H9 (cell line): ENCODE results near the gene PLAAT1. TPM values are rescaled to one million over a fixed set of nuclear protein-coding genes. Genes with fewer than 3 reads are reported as not detected.
A peak's percentile ranks its signal among the peaks of the same experiment; 100 is the strongest.

ENCODE experiments used
- DNase-seq: peaks from one replicate; pipeline ENCODE4 v3.0.0-alpha.2; 2017
- H2AFZ ChIP-seq: one replicate; pipeline ENCODE4 v1.6.1; 2013; ENCODE audit warnings: mild to moderate bottlenecking, low read length, control low read depth, moderate library complexity
- H2AK5ac ChIP-seq: 2 replicates; pipeline ENCODE4 v1.6.1; 2013; ENCODE audit warnings: low read length, control low read depth, mixed read lengths; ENCODE audit not compliant: insufficient read length
- H2BK120ac ChIP-seq: one replicate; pipeline ENCODE4 v1.6.1; 2013; ENCODE audit warnings: low read depth, mild to moderate bottlenecking, low read length, control low read depth, inconsistent platforms; ENCODE audit not compliant: poor library complexity, severe bottlenecking
- H2BK12ac ChIP-seq: 2 replicates; pipeline ENCODE4 v1.6.1; 2013; ENCODE audit warnings: low read length, control low read depth, mixed read lengths, low read depth; ENCODE audit not compliant: insufficient read length
- H2BK15ac ChIP-seq: 2 replicates; pipeline ENCODE4 v1.6.1; 2013; ENCODE audit warnings: low read depth, low read length, control low read depth
- H2BK20ac ChIP-seq: one replicate; pipeline ENCODE4 v1.6.1; 2013; ENCODE audit warnings: low read depth, mild to moderate bottlenecking, low read length, control low read depth, inconsistent platforms; ENCODE audit not compliant: poor library complexity, severe bottlenecking
- H2BK5ac ChIP-seq: 2 replicates; pipeline ENCODE4 v1.6.1; 2013; ENCODE audit warnings: low read length, control low read depth, mixed read lengths; ENCODE audit not compliant: insufficient read length
- H3K14ac ChIP-seq: 2 replicates; pipeline ENCODE4 v1.6.1; 2013; ENCODE audit warnings: low read length, control low read depth; ENCODE audit not compliant: insufficient read depth
- H3K18ac ChIP-seq: 2 replicates; pipeline ENCODE4 v1.6.1; 2013; ENCODE audit warnings: low read depth, mild to moderate bottlenecking, mixed read lengths, low read length, control low read depth; ENCODE audit not compliant: insufficient read length
- H3K23ac ChIP-seq: 2 replicates; pipeline ENCODE4 v1.6.1; 2013; ENCODE audit warnings: low read length, control low read depth, mixed read lengths, low read depth; ENCODE audit not compliant: insufficient read length
- H3K23me2 ChIP-seq: 2 replicates; pipeline ENCODE4 v1.6.1; 2013; ENCODE audit warnings: low read depth, mild to moderate bottlenecking, mixed read lengths, low read length, control low read depth; ENCODE audit not compliant: insufficient read length, poor library complexity, severe bottlenecking
- H3K27ac ChIP-seq: 2 replicates; pipeline ENCODE4 v1.5.1; 2013; ENCODE audit warnings: low read length, control low read depth, mixed read lengths, low read depth; ENCODE audit not compliant: insufficient read length
- H3K27me3 ChIP-seq: 2 replicates; pipeline ENCODE4 v1.6.1; 2013; ENCODE audit warnings: low read length, control low read depth, inconsistent platforms; ENCODE audit not compliant: insufficient read depth
- H3K4ac ChIP-seq: 2 replicates; pipeline ENCODE4 v1.6.1; 2013; ENCODE audit warnings: low read depth, mild to moderate bottlenecking, control low read depth, inconsistent platforms, low read length, moderate library complexity
- H3K4me1 ChIP-seq: 2 replicates; pipeline ENCODE4 v1.6.1; 2013; ENCODE audit warnings: low read length, control low read depth, inconsistent platforms; ENCODE audit not compliant: insufficient read depth
- H3K4me2 ChIP-seq: 2 replicates; pipeline ENCODE4 v1.6.1; 2013; ENCODE audit warnings: low read length, control low read depth, mixed read lengths; ENCODE audit not compliant: insufficient read length, insufficient read depth
- H3K56ac ChIP-seq: 2 replicates; pipeline ENCODE4 v1.6.1; 2013; ENCODE audit warnings: low read depth, mild to moderate bottlenecking, mixed read lengths, low read length, control low read depth; ENCODE audit not compliant: insufficient read length
- H3K79me1 ChIP-seq: 2 replicates; pipeline ENCODE4 v1.6.1; 2013; ENCODE audit warnings: low read depth, mild to moderate bottlenecking, moderate library complexity, low read length, control low read depth, inconsistent platforms; ENCODE audit not compliant: insufficient read depth, poor library complexity, severe bottlenecking
- H3K79me2 ChIP-seq: 2 replicates; pipeline ENCODE4 v1.6.1; 2013; ENCODE audit warnings: low read length, control low read depth, inconsistent platforms; ENCODE audit not compliant: insufficient read depth
- H3K9ac ChIP-seq: 2 replicates; pipeline ENCODE4 v1.6.1; 2013; ENCODE audit warnings: low read length, control low read depth, mixed read lengths; ENCODE audit not compliant: insufficient read length; ENCODE audit errors: extremely low read depth
- H3K9me3 ChIP-seq: one replicate; pipeline ENCODE4 v1.6.1; 2013; ENCODE audit warnings: low read depth, low read length, inconsistent platforms; ENCODE audit not compliant: control insufficient read depth
- H3T11ph ChIP-seq: one replicate; pipeline ENCODE4 v1.6.1; 2013; ENCODE audit warnings: mild to moderate bottlenecking, low read length, control low read depth, inconsistent platforms
- H4K20me1 ChIP-seq: one replicate; pipeline ENCODE4 v1.6.1; 2013; ENCODE audit not compliant: control insufficient read depth, insufficient read length, insufficient read depth
- H4K5ac ChIP-seq: 2 replicates; pipeline ENCODE4 v1.6.1; 2013; ENCODE audit warnings: low read depth, mild to moderate bottlenecking, mixed read lengths, low read length, control low read depth; ENCODE audit not compliant: insufficient read length
- H4K8ac ChIP-seq: replicated peaks from 2 replicates; pipeline ENCODE4 v1.6.1; 2013; ENCODE audit warnings: low read length, control low read depth, mixed read lengths, low read depth; ENCODE audit not compliant: insufficient read length
- H4K91ac ChIP-seq: 2 replicates; pipeline ENCODE4 v1.6.1; 2013; ENCODE audit warnings: low read depth, mild to moderate bottlenecking, moderate library complexity, mixed read lengths, low read length, control low read depth; ENCODE audit not compliant: insufficient read length
- H3K27ac Mint-ChIP-seq, 3 experiments: 2 replicates in 2 of 3; 3 replicates in 1 of 3; pipeline ENCODE4 v1.8.0; 2020 to 2021; ENCODE audit warnings: mixed read lengths in 3 of 3, mild to moderate bottlenecking in 1 of 3, moderate library complexity in 1 of 3
- H3K27me3 Mint-ChIP-seq: 2 replicates; pipeline ENCODE4 v1.8.0; 2021; ENCODE audit warnings: low read depth, mild to moderate bottlenecking, moderate library complexity, mixed read lengths
- H3K36me3 Mint-ChIP-seq, 3 experiments: 2 replicates in 2 of 3; 3 replicates in 1 of 3; pipeline ENCODE4 v1.8.0; 2020 to 2021; ENCODE audit warnings: low read depth in 3 of 3, mixed read lengths in 3 of 3; ENCODE audit not compliant: insufficient read depth in 1 of 3
- H3K4me1 Mint-ChIP-seq, 2 experiments: 2 replicates each; pipeline ENCODE4 v1.8.0; 2020; ENCODE audit warnings: mixed read lengths in 2 of 2
- H3K4me3 Mint-ChIP-seq, 2 experiments: 2 replicates in 1 of 2; 3 replicates in 1 of 2; pipeline ENCODE4 v1.8.0; 2020 to 2021; ENCODE audit warnings: mild to moderate bottlenecking in 2 of 2, mixed read lengths in 2 of 2, moderate library complexity in 1 of 2
- H3K9me3 Mint-ChIP-seq, 2 experiments: 2 replicates in 1 of 2; 3 replicates in 1 of 2; pipeline ENCODE4 v1.8.0; 2020; ENCODE audit warnings: mild to moderate bottlenecking in 2 of 2, mixed read lengths in 2 of 2, moderate library complexity in 1 of 2
- WGBS: extraction: QIAGEN DNeasy Blood & Tissue Kit; methylation state at CpG from one replicate; pipeline ENCODE4 v1.1.7; 2013; ENCODE audit warnings: missing lambda C conversion rate, low lambda C conversion rate, mixed read lengths; ENCODE audit not compliant: insufficient read length; ENCODE audit errors: extremely low coverage; 5-methylcytosine and 5-hydroxymethylcytosine counted together
- total RNA-seq: library from RNA; stranded (reverse); gene quantifications from 2 replicates; pipeline ENCODE4 v1.2.1, GENCODE V29; 2021
- TF ChIP-seq, protein P1 (sequence below): fragments of 200-600 bp; sonication (generic); conservative IDR thresholded peaks from 3 replicates; pipeline ENCODE4 v1.8.0; 2021; ENCODE audit warnings: antibody characterized with exemption, mild to moderate bottlenecking

Gene PLAAT1
- total RNA-seq, 1 experiment from 2014 or later, result 4.4 TPM

GRCh38 chr3:193229851-193230420 is 11.1 kb upstream of the PLAAT1 start:
- Histone ChIP-seq H2BK120ac (no peak overlapping the region), H3K14ac (no peak overlapping the region), H3K4me1 (peaks cover 12% of the 10 kb centered on the region), H4K20me1 (no peaks in the 10 kb centered on the region), H3K56ac (no peak overlapping the region), H3K79me1 (no peaks in the 10 kb centered on the region), H2AFZ (no peak overlapping the region), H3K4ac (no peak overlapping the region), H3K79me2 (no peaks in the 10 kb centered on the region), H3K23me2 (no peaks in the 10 kb centered on the region), H3K27me3 (no peaks in the 10 kb centered on the region), H4K91ac (no peak overlapping the region), H3K18ac (no peak overlapping the region), H3K9ac (no peak overlapping the region), H4K5ac (no peak overlapping the region), H3K27ac (no peak overlapping the region), H3K4me2 (no peak overlapping the region), H3K9me3 (no peaks in the 10 kb centered on the region), H3K23ac (no peak overlapping the region), H2BK20ac (no peak overlapping the region), H2BK5ac (no peak overlapping the region), H2BK15ac (no peak overlapping the region), H4K8ac (no peak overlapping the region), H2BK12ac (no peak overlapping the region), H3T11ph (no peak overlapping the region), H2AK5ac (no peak overlapping the region)
- no peaks in the 10 kb centered on the region for H3K9me3 Mint-ChIP-seq
- DNase-seq, result no peak
- no peaks in the 10 kb centered on the region for H3K27me3 Mint-ChIP-seq
- no CpG with 5 or more reads among the region's 4 CpGs for WGBS
- H3K4me1 Mint-ChIP-seq, result peaks cover 67 to 74% of the 10 kb centered on the region in 2 experiments
- TF ChIP-seq, protein P1, sequence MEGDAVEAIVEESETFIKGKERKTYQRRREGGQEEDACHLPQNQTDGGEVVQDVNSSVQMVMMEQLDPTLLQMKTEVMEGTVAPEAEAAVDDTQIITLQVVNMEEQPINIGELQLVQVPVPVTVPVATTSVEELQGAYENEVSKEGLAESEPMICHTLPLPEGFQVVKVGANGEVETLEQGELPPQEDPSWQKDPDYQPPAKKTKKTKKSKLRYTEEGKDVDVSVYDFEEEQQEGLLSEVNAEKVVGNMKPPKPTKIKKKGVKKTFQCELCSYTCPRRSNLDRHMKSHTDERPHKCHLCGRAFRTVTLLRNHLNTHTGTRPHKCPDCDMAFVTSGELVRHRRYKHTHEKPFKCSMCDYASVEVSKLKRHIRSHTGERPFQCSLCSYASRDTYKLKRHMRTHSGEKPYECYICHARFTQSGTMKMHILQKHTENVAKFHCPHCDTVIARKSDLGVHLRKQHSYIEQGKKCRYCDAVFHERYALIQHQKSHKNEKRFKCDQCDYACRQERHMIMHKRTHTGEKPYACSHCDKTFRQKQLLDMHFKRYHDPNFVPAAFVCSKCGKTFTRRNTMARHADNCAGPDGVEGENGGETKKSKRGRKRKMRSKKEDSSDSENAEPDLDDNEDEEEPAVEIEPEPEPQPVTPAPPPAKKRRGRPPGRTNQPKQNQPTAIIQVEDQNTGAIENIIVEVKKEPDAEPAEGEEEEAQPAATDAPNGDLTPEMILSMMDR, result no peak
- H3K27ac Mint-ChIP-seq, result peak overlapping the region in 1 of 3 experiments; percentile 40; a peak in 1 of 7 replicates
- no peaks in the 10 kb centered on the region for H3K36me3 Mint-ChIP-seq
- H3K4me3 Mint-ChIP-seq, result no peak overlapping the region
